Panc1 (cell line): ENCODE measurements around the gene KRT5. TPM values are rescaled to one million over a fixed set of nuclear protein-coding genes. Genes with fewer than 3 reads are reported as not detected.

Experiments used
- ATAC-seq: fragments of 200-7000 bp; cut with Tn5 transposase; 2 replicates; pipeline ENCODE4 v1.9.1; 2020; ENCODE audit warnings: mild to moderate bottlenecking, moderate library complexity
- BruUV-seq: library from RNA; stranded (reverse); fragments of 400-500 nt; replicated peaks from 2 replicates; lab custom pipeline; 2021; lab: Mats Ljungman, UMichigan
- CTCF ChIA-PET: fragments of 300-600 bp; sonication (Branson Sonifier 250); formaldehyde crosslinking; loops from one replicate; lab custom pipeline; 2022; ENCODE audit warnings: antibody characterized with exemption; lab: Charles Lee
- POLR2A ChIA-PET: fragments of 300-600 bp; sonication (Branson Sonifier 250); formaldehyde crosslinking; loops from one replicate; lab custom pipeline; 2022; ENCODE audit warnings: antibody characterized with exemption; lab: Charles Lee
- DNase-seq: peaks from one replicate; pipeline ENCODE4 v3.0.0-alpha.2; 2010; ENCODE audit warnings: low read depth, low spot score
- H3K27ac ChIP-seq: 2 replicates; pipeline ENCODE4 v1.5.1; 2011; ENCODE audit warnings: mild to moderate bottlenecking, low read length, inconsistent platforms
- H3K27me3 ChIP-seq: fragments of 200-500 bp; sonication (Bioruptor generic); 2 replicates; pipeline ENCODE4 v1.6.0; 2014; ENCODE audit warnings: low read length, inconsistent platforms; ENCODE audit not compliant: control insufficient read depth, insufficient read depth
- H3K36me3 ChIP-seq: fragments of 200-500 bp; sonication (Bioruptor generic); 2 replicates; pipeline ENCODE4 v1.5.1; 2014; ENCODE audit warnings: inconsistent platforms, mild to moderate bottlenecking, low read length, moderate library complexity; ENCODE audit not compliant: control insufficient read depth, insufficient read depth
- H3K4me1 ChIP-seq: 2 replicates; pipeline ENCODE4 v1.5.1; 2011; ENCODE audit warnings: inconsistent platforms, mild to moderate bottlenecking, low read length, moderate library complexity; ENCODE audit not compliant: control insufficient read depth, insufficient read depth
- H3K4me3 ChIP-seq, 2 experiments: 2 replicates each; pipeline ENCODE4 v1.5.1; 2011 to 2012; ENCODE audit warnings: low read depth in 2 of 2, low read length in 2 of 2, mild to moderate bottlenecking in 2 of 2, inconsistent platforms in 1 of 2, moderate library complexity in 1 of 2
- H3K9me3 ChIP-seq: fragments of 200-500 bp; sonication (Bioruptor generic); 2 replicates; pipeline ENCODE4 v1.5.1; 2014; ENCODE audit warnings: low read depth, mild to moderate bottlenecking, inconsistent platforms, low read length, moderate library complexity; ENCODE audit not compliant: control insufficient read depth, insufficient read depth
- POLR2AphosphoS5 ChIP-seq: IDR thresholded peaks from 2 replicates; pipeline ENCODE4 v1.6.1; 2012; ENCODE audit warnings: mild to moderate bottlenecking, low read depth, low read length, moderate library complexity
- SIN3A ChIP-seq: IDR thresholded peaks from 2 replicates; pipeline ENCODE4 v1.6.1; 2012; ENCODE audit warnings: low read depth, mild to moderate bottlenecking, low read length, moderate library complexity, borderline replicate concordance; ENCODE audit not compliant: insufficient read depth
- TCF7L2 ChIP-seq: IDR thresholded peaks from 2 replicates; pipeline ENCODE4 v1.6.1; 2011; ENCODE audit warnings: mild to moderate bottlenecking, low read depth, low read length, inconsistent platforms
- in situ Hi-C: cut with HindIII; loops from 2 replicates; pipeline ENCODE4 v1.10.0; 2016; ENCODE audit warnings: low sequenced_read_pairs, low pct_unique_long_range_greater_than_20kb
- intact Hi-C: fragments of 100-400 bp; cut with micrococcal nuclease; formaldehyde crosslinking; loops from one replicate; pipeline ENCODE4 v1.10.0; 2022; ENCODE audit not compliant: unreplicated experiment
- total RNA-seq: library from RNA; stranded (reverse); gene quantifications from one replicate; pipeline ENCODE4 v1.2.1, GENCODE V29; 2021; ENCODE audit not compliant: unreplicated experiment
- TF ChIP-seq, protein P1 (sequence below), 2 experiments: IDR thresholded peaks; 2 replicates each; pipeline ENCODE4 v1.6.1; 2011 to 2012; ENCODE audit warnings: low read depth in 2 of 2, control low read depth in 1 of 2, low read length in 1 of 2, mild to moderate bottlenecking in 1 of 2, moderate library complexity in 1 of 2; ENCODE audit not compliant: insufficient read depth in 1 of 2
- TF ChIP-seq, protein P2 (sequence below): fragments of 450-650 bp; IDR thresholded peaks from 2 replicates; pipeline ENCODE4 v1.5.1; 2017; ENCODE audit warnings: mild to moderate bottlenecking

KRT5 gene
- total RNA-seq, 1 experiment from 2014 or later: not detected

DNA sequence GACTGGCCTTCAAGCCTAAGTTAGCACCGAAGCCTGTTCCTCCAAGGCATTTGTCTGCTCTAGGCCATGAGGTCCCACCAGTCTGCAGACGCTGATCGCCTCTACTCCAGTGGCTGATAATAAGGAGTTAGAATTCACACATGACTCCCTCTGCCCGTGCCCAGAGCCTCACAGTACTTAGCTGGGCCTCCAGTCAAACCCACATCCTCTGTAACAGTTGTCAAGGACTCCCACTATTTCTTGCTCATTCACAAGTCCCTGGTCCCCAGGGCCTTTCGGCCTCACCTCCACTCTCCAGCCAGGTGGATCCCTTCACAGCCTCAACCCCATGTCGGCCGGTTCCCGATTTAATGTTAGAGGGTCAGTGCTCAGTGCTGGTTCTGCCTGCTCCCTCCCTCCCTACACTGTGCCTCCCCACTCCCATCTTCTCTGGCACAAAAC is 6.3 kb upstream of the KRT5 start:
- Histone ChIP-seq H3K4me3 (no peak overlapping the region), H3K9me3 (no peaks in the 10 kb centered on the region), H3K27ac (no peak overlapping the region), H3K4me1 (peaks cover 2% of the 10 kb centered on the region; the same call in 1 of the 2 replicates), H3K36me3 (no peaks in the 10 kb centered on the region), H3K27me3 (no peaks in the 10 kb centered on the region)
- DNase-seq (no peak), ATAC-seq (no peak)
- intact Hi-C loops (no loop called here), in situ Hi-C loops (no loop called here)
- CTCF ChIA-PET: no interaction called here
- BruUV-seq: no TSS peak
- POLR2A ChIA-PET: no interaction called here
- TF ChIP-seq, protein P1, sequence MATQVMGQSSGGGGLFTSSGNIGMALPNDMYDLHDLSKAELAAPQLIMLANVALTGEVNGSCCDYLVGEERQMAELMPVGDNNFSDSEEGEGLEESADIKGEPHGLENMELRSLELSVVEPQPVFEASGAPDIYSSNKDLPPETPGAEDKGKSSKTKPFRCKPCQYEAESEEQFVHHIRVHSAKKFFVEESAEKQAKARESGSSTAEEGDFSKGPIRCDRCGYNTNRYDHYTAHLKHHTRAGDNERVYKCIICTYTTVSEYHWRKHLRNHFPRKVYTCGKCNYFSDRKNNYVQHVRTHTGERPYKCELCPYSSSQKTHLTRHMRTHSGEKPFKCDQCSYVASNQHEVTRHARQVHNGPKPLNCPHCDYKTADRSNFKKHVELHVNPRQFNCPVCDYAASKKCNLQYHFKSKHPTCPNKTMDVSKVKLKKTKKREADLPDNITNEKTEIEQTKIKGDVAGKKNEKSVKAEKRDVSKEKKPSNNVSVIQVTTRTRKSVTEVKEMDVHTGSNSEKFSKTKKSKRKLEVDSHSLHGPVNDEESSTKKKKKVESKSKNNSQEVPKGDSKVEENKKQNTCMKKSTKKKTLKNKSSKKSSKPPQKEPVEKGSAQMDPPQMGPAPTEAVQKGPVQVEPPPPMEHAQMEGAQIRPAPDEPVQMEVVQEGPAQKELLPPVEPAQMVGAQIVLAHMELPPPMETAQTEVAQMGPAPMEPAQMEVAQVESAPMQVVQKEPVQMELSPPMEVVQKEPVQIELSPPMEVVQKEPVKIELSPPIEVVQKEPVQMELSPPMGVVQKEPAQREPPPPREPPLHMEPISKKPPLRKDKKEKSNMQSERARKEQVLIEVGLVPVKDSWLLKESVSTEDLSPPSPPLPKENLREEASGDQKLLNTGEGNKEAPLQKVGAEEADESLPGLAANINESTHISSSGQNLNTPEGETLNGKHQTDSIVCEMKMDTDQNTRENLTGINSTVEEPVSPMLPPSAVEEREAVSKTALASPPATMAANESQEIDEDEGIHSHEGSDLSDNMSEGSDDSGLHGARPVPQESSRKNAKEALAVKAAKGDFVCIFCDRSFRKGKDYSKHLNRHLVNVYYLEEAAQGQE (IDR thresholded peaks at IDR 0.05; ENCODE audit: insufficient read depth in 1 of 2, low read depth in 2 of 2, low read length in 1 of 2): no peak
- TF ChIP-seq, protein P2, sequence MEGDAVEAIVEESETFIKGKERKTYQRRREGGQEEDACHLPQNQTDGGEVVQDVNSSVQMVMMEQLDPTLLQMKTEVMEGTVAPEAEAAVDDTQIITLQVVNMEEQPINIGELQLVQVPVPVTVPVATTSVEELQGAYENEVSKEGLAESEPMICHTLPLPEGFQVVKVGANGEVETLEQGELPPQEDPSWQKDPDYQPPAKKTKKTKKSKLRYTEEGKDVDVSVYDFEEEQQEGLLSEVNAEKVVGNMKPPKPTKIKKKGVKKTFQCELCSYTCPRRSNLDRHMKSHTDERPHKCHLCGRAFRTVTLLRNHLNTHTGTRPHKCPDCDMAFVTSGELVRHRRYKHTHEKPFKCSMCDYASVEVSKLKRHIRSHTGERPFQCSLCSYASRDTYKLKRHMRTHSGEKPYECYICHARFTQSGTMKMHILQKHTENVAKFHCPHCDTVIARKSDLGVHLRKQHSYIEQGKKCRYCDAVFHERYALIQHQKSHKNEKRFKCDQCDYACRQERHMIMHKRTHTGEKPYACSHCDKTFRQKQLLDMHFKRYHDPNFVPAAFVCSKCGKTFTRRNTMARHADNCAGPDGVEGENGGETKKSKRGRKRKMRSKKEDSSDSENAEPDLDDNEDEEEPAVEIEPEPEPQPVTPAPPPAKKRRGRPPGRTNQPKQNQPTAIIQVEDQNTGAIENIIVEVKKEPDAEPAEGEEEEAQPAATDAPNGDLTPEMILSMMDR: no peak
- TF ChIP-seq TCF7L2 (no peak), SIN3A (no peak), POLR2AphosphoS5 (no peak)

DNA sequence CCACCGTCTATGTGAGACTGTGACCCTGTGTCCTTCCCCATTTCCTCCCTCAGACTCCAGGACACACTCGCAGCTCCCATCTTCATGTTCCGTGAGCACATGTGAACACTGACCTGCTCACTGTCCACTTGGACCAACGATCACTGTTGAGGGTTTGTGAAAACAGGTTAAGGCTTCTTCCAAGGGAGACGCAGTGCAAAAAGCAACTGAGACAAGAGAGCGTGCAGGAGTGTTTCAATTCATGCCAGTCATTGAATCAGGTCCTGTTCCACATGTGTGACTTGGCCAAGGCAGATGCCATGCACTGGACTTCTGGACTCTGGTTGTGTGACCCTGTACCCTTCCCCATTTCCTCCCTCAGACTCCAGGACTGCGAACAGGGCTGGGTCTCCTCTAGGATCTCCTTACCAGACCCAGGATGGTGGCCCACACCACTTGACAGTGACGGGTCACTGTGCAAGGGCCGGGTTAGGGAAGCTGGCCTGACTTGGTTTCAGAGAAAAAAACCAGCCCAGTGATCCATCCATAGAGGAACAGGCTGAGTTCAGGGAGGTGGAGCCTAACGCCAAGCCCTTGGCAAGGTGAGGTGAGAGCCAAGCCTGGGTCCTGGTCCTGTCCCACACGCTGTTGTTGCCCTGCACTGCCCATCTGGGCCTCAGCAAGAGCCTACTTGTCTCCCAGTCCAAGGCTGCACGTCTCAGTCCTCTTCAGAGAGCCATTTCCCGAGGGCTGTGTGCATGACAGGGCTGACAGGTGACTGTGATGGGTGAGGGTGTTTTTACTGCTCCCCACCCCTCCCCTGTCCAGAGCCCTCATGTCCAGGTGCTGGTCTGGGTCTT is 5.7 kb upstream of the KRT5 start:
- CTCF ChIA-PET: no interaction called here
- H3K4me1 ChIP-seq: peaks cover 8% of the 10 kb centered on the region; the same call in 1 of the 2 replicates
- ATAC-seq (no peak), DNase-seq (no peak)
- POLR2A ChIA-PET: no interaction called here
- H3K9me3 ChIP-seq: no peaks in the 10 kb centered on the region
- H3K36me3 ChIP-seq: no peaks in the 10 kb centered on the region
- intact Hi-C loops (no loop called here), in situ Hi-C loops (no loop called here)
- no peak overlapping the region for H3K4me3 ChIP-seq
- H3K27me3 ChIP-seq: no peaks in the 10 kb centered on the region
- BruUV-seq: no TSS peak
- no peak overlapping the region for H3K27ac ChIP-seq
- TF ChIP-seq, protein P1 (IDR thresholded peaks at IDR 0.05; ENCODE audit: insufficient read depth in 1 of 2, low read depth in 2 of 2, low read length in 1 of 2): no peak
- no peak for TF ChIP-seq TCF7L2
